BJ (cell line): ENCODE data around the gene RPTN. TPM values are rescaled to one million over a fixed set of nuclear protein-coding genes. Genes with fewer than 3 reads are reported as not detected.

ENCODE experiments used
- CTCF ChIA-PET: fragments of 350-600 bp; formaldehyde crosslinking; extraction: SDS; loops from one replicate; lab custom pipeline; 2021; ENCODE audit warnings: antibody characterized with exemption, inconsistent platforms; lab: Yijun Ruan, JAX
- POLR2A ChIA-PET: fragments of 300-600 bp; sonication (Branson Sonifier 250); formaldehyde crosslinking; extraction: SDS; loops from one replicate; lab custom pipeline; 2021; ENCODE audit warnings: antibody characterized with exemption; lab: Charles Lee
- DNase-seq: peaks from one replicate; pipeline ENCODE4 v3.0.0-alpha.2; 2011; ENCODE audit warnings: low read depth
- H3K27me3 ChIP-seq: 2 replicates; pipeline ENCODE4 v1.6.0; 2011; ENCODE audit warnings: low read length; ENCODE audit not compliant: control insufficient read depth, insufficient read depth
- H3K36me3 ChIP-seq: 2 replicates; pipeline ENCODE4 v1.5.1; 2011; ENCODE audit warnings: low read length; ENCODE audit not compliant: control insufficient read depth, insufficient read depth
- H3K4me3 ChIP-seq: 2 replicates; pipeline ENCODE4 v1.5.1; 2011; ENCODE audit warnings: low read depth, mild to moderate bottlenecking, control low read depth, low read length
- polyA plus RNA-seq: library from polyadenylated mRNA; depleted of rRNA; stranded (reverse); fragments of >200 nt; gene quantifications from 2 replicates; pipeline ENCODE4 v1.2.3, GENCODE V29; 2011
- TF ChIP-seq, protein P1 (sequence below): IDR thresholded peaks from 2 replicates; pipeline ENCODE4 v1.5.1; 2011; ENCODE audit warnings: low read depth, mild to moderate bottlenecking, control low read depth, inconsistent platforms, low read length, moderate library complexity; ENCODE audit not compliant: insufficient read depth

Gene RPTN
- polyA plus RNA-seq, 1 experiment, result not detected

DNA sequence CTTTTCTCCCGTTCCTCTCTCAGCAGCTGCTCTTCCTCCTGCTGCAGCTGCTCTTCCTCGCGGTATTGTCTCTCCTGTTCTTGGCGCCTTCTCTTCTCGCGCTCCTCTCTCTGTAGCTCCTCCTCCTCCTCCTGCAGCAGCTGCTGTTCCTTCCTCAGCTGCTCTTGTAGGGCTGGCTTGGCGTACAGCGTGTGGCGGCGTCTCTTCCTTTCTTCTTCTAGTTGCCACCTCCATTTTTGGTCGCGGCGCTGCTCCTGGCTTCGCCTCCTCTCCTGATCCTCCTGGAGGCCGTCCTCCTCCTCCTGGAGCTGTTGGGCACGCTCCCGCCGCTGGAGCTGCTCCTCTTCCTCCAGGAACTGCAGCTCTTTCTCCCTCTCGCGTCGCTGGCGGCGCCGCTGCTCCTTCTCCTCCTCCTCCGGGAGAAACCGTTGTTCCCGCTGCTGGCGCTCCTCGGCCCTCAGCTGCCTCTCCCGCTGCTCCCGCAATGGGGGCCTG is 48.6 kb downstream of the RPTN start:
- CTCF ChIA-PET, result interaction anchor here (1.2 to 2.4 kb wide), 6 partner anchors 18 to 237 kb away, joined by 3 to 13 read pairs (median 4); no protein-coding TSS in a partner anchor

GRCh38 chr1:152109998-152110294 is 49.1 kb downstream of the RPTN start:
- H3K4me3 ChIP-seq, result peak overlapping the region; percentile 43
- peaks cover 46% of the 10 kb centered on the region for H3K27me3 ChIP-seq
- TF ChIP-seq, protein P1, sequence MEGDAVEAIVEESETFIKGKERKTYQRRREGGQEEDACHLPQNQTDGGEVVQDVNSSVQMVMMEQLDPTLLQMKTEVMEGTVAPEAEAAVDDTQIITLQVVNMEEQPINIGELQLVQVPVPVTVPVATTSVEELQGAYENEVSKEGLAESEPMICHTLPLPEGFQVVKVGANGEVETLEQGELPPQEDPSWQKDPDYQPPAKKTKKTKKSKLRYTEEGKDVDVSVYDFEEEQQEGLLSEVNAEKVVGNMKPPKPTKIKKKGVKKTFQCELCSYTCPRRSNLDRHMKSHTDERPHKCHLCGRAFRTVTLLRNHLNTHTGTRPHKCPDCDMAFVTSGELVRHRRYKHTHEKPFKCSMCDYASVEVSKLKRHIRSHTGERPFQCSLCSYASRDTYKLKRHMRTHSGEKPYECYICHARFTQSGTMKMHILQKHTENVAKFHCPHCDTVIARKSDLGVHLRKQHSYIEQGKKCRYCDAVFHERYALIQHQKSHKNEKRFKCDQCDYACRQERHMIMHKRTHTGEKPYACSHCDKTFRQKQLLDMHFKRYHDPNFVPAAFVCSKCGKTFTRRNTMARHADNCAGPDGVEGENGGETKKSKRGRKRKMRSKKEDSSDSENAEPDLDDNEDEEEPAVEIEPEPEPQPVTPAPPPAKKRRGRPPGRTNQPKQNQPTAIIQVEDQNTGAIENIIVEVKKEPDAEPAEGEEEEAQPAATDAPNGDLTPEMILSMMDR, result no peak
- no peak for DNase-seq
- ChIA-PET POLR2A (interaction anchor here (0.7 to 0.8 kb wide), 2 partner anchors 20 to 53 kb away, joined by 3 to 4 read pairs; no protein-coding TSS in a partner anchor), CTCF (interaction anchor here (0.7 to 2.4 kb wide), 4 partner anchors 57 to 350 kb away, joined by 3 to 13 read pairs (median 6); no protein-coding TSS in a partner anchor)
- no peaks in the 10 kb centered on the region for H3K36me3 ChIP-seq

More for the DNA sequence above, 48.6 kb downstream of the RPTN start:
- DNase-seq, result no peak
- Histone ChIP-seq H3K36me3 (no peaks in the 10 kb centered on the region), H3K4me3 (peak overlapping the region; percentile 43), H3K27me3 (peaks cover 49% of the 10 kb centered on the region)
- TF ChIP-seq, protein P1, result no peak
- POLR2A ChIA-PET, result interaction anchor here (0.7 to 0.8 kb wide), 2 partner anchors 20 to 52 kb away, joined by 3 to 4 read pairs; no protein-coding TSS in a partner anchor

DNA sequence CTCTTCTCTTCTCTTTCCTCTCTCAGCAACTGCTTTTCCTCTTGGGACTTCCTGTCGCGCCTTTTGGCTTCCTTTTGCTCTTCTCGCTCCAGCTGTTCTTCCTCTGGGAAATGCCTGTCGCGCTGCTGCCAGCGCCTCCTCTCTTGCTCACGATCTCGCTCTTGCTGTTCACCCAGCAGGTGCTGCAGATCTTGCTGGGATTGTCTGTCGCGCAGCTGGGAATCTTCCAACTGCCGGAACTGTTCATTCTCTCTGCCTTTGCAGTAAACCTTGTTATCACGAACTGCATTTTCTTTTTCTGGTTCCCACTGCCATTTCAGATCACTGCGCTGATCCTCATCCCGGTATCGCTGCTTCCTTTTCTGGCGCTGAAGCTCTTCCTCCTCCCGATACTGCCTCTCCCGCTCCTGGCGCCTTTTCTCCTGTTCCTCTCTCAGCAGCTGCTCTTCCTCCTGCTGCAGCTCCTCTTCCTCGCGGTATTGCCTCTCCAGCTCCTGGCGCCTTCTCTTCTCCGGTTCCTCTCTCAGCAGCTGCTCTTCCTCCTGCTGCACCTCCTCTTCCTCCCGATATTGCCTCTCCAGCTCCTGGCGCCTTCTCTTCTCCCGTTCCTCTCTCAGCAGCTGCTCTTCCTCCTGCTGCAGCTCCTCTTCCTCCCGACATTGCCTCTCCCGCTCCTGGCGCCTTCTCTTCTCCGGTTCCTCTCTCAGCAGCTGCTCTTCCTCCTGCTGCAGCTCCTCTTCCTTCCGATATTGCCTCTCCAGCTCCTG is 49.6 kb downstream of the RPTN start:
- Histone ChIP-seq H3K27me3 (peaks cover 44% of the 10 kb centered on the region), H3K36me3 (no peaks in the 10 kb centered on the region), H3K4me3 (peak overlapping the region; percentile 43)
- ChIA-PET CTCF (interaction anchor here (0.7 to 2.4 kb wide), 7 partner anchors 14 to 351 kb away, joined by 3 to 13 read pairs (median 4); no protein-coding TSS in a partner anchor), POLR2A (interaction anchor here (0.7 kb wide), 1 partner anchor 21 kb away, joined by 4 read pairs; no protein-coding TSS in a partner anchor)
- no peak for DNase-seq
- TF ChIP-seq, protein P1, result no peak

GRCh38 chr1:152108882-152109222 is 50.2 kb downstream of the RPTN start:
- TF ChIP-seq, protein P1, result no peak
- CTCF ChIA-PET, result interaction anchor here (1.4 to 2.4 kb wide), 6 partner anchors 13 to 80 kb away, joined by 3 to 13 read pairs (median 4); no protein-coding TSS in a partner anchor
- Histone ChIP-seq H3K27me3 (peaks cover 43% of the 10 kb centered on the region), H3K4me3 (no peak overlapping the region), H3K36me3 (no peaks in the 10 kb centered on the region)
- DNase-seq, result no peak
- POLR2A ChIA-PET, result no interaction called here
